Measurements from ENCODE around the gene MYD88. TPM values are rescaled to one million over a fixed set of nuclear protein-coding genes. Genes with fewer than 3 reads are reported as not detected.
A peak's percentile ranks its signal among the peaks of the same experiment; 100 is the strongest.

Gene MYD88
- polyA plus RNA-seq, 3 donors: 286 to 427 (median 398) TPM

DNA sequence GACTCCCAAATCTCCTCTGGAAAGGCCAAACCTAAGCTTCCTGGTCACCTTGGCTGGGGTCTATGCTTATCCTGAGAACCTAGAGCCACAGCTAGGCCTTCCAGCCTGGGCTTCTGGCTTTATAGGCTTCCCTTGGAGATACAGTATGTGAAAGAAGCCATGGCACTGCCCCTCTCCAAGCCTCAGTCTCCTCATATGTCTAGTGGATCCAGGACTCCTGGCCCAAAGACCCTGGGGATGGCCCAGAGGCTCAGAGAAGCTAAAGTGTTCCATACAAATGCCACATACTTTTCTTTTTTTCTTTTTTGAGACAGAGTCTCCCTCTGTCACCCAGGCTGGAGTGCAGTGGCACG is 10.2 kb upstream of the MYD88 start:
- H3K4me2 ChIP-seq (replicated peaks; ENCODE audit: extremely low read depth, low read length, poor library complexity, severe bottlenecking): no peak overlapping the region
- H3K4me1 Mint-ChIP-seq: peaks cover 17% of the 10 kb centered on the region
- WGBS (ENCODE audit: insufficient coverage): 100% methylated on average over 1 of the region's 1 CpG
- no peak overlapping the region for H3K4me3 ChIP-seq (replicated peaks in 1 of 3; ENCODE audit: low read depth in 2 of 3, low read length in 3 of 3)
- no peaks in the 10 kb centered on the region for H3K9me3 ChIP-seq (replicated peaks in 1 of 2; ENCODE audit: control insufficient read depth in 1 of 2, insufficient read depth in 1 of 2, low read length in 2 of 2)
- H3K9ac ChIP-seq (ENCODE audit: insufficient read depth, low read length, poor library complexity, severe bottlenecking): no peak overlapping the region
- TF ChIP-seq, protein P1, sequence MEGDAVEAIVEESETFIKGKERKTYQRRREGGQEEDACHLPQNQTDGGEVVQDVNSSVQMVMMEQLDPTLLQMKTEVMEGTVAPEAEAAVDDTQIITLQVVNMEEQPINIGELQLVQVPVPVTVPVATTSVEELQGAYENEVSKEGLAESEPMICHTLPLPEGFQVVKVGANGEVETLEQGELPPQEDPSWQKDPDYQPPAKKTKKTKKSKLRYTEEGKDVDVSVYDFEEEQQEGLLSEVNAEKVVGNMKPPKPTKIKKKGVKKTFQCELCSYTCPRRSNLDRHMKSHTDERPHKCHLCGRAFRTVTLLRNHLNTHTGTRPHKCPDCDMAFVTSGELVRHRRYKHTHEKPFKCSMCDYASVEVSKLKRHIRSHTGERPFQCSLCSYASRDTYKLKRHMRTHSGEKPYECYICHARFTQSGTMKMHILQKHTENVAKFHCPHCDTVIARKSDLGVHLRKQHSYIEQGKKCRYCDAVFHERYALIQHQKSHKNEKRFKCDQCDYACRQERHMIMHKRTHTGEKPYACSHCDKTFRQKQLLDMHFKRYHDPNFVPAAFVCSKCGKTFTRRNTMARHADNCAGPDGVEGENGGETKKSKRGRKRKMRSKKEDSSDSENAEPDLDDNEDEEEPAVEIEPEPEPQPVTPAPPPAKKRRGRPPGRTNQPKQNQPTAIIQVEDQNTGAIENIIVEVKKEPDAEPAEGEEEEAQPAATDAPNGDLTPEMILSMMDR (IDR thresholded peaks at IDR 0.05): no peak
- no peak overlapping the region for H3K4me3 Mint-ChIP-seq
- H3K4me1 ChIP-seq (ENCODE audit: control insufficient read depth in 1 of 2, insufficient read depth in 2 of 2, low read length in 2 of 2): no peaks in the 10 kb centered on the region
- H3K27ac Mint-ChIP-seq: peak overlapping the region in 1 of 7 donors; percentile 54
- peaks cover 94 to 100% of the 10 kb centered on the region in 2 donors for H3K36me3 ChIP-seq (replicated peaks in 1 of 2; ENCODE audit: control insufficient read depth in 1 of 2, insufficient read depth in 2 of 2, low read length in 2 of 2)
- H3K9me3 Mint-ChIP-seq: no peaks in the 10 kb centered on the region
- no peaks in the 10 kb centered on the region for H3K27me3 Mint-ChIP-seq (ENCODE audit: low read depth in 3 of 3)
- H2AFZ ChIP-seq (ENCODE audit: insufficient read depth, low read depth, low read length, poor library complexity, severe bottlenecking): no peak overlapping the region
- H3K79me2 ChIP-seq (ENCODE audit: insufficient read depth, low read length): peaks cover 41% of the 10 kb centered on the region
- H3K36me3 Mint-ChIP-seq: peaks cover 90 to 98% of the 10 kb centered on the region in 2 donors
- DNase-seq: no peak
- intact Hi-C loops (cut with micrococcal nuclease): no loop called here
- H3K27ac ChIP-seq (ENCODE audit: low read depth in 1 of 2, low read length in 2 of 2): no peak overlapping the region
- no peaks in the 10 kb centered on the region for H3K27me3 ChIP-seq (ENCODE audit: control insufficient read depth in 2 of 2, insufficient read depth in 2 of 2, low read length in 2 of 2)
- peaks cover 98% of the 10 kb centered on the region for H4K20me1 ChIP-seq (ENCODE audit: insufficient read depth, low read length)

DNA sequence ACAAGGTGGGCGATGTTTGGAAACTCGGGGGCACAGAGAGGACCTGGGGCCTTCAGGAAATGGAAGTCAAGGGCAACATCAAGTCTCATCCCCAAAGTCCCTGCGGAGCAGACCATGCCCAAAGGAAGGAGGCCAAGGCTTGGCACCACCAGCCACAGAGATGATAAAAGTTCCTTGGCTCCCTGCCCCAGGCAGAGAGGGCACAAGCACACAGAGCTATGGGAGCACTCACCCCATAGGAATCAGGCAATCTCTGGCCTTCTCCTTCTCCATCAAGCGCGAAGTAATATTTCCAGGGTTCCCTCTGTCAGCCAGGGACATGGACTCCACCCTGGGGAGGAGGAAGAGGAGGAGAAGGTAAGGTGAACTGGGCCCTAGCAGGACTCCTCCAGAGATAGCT is 9.4 kb upstream of the MYD88 start:
- 100% methylated on average over 2 of the region's 5 CpGs for WGBS (ENCODE audit: insufficient coverage)
- Mint-ChIP-seq H3K27me3 (ENCODE audit: low read depth in 3 of 3) (no peaks in the 10 kb centered on the region), H3K4me1 (peaks cover 25% of the 10 kb centered on the region), H3K4me3 (no peak overlapping the region), H3K36me3 (peaks cover 93 to 98% of the 10 kb centered on the region in 2 donors), H3K27ac (peak overlapping the region in 2 of 7 donors; percentile 30 to 74), H3K9me3 (no peaks in the 10 kb centered on the region)
- peaks cover 49% of the 10 kb centered on the region for H3K79me2 ChIP-seq (ENCODE audit: insufficient read depth, low read length)
- no peak overlapping the region for H3K9ac ChIP-seq (ENCODE audit: insufficient read depth, low read length, poor library complexity, severe bottlenecking)
- peak overlapping the region in 1 of 2 donors; percentile 20 for H3K27ac ChIP-seq (ENCODE audit: low read depth in 1 of 2, low read length in 2 of 2)
- no peaks in the 10 kb centered on the region for H3K4me1 ChIP-seq (ENCODE audit: control insufficient read depth in 1 of 2, insufficient read depth in 2 of 2, low read length in 2 of 2)
- no peak for DNase-seq
- H3K27me3 ChIP-seq (ENCODE audit: control insufficient read depth in 2 of 2, insufficient read depth in 2 of 2, low read length in 2 of 2): no peaks in the 10 kb centered on the region
- H3K9me3 ChIP-seq (replicated peaks in 1 of 2; ENCODE audit: control insufficient read depth in 1 of 2, insufficient read depth in 1 of 2, low read length in 2 of 2): no peaks in the 10 kb centered on the region
- H3K4me2 ChIP-seq (replicated peaks; ENCODE audit: extremely low read depth, low read length, poor library complexity, severe bottlenecking): no peak overlapping the region
- H2AFZ ChIP-seq (ENCODE audit: insufficient read depth, low read depth, low read length, poor library complexity, severe bottlenecking): no peak overlapping the region
- intact Hi-C loops (cut with micrococcal nuclease): no loop called here
- TF ChIP-seq, protein P1 (IDR thresholded peaks at IDR 0.05): no peak
- peaks cover 98% of the 10 kb centered on the region for H4K20me1 ChIP-seq (ENCODE audit: insufficient read depth, low read length)
- peaks cover 96 to 100% of the 10 kb centered on the region in 2 donors for H3K36me3 ChIP-seq (replicated peaks in 1 of 2; ENCODE audit: control insufficient read depth in 1 of 2, insufficient read depth in 2 of 2, low read length in 2 of 2)
- no peak overlapping the region for H3K4me3 ChIP-seq (replicated peaks in 1 of 3; ENCODE audit: low read depth in 2 of 3, low read length in 3 of 3)

All from CD14-positive monocyte (primary cell).